Duodenal mucosa (tissue), 2 donors: Measurements from ENCODE around the gene NDUFB7.
"Not testable (repeated sequence)": the region's sequence is repeated elsewhere in the genome, so short reads cannot be mapped to it uniquely, and the experiment has no call there.

ENCODE experiments used
- H3K27ac ChIP-seq: one replicate; pipeline ENCODE4 v1.7.0; 2013; ENCODE audit warnings: low read depth, low read length
- H3K27me3 ChIP-seq, 2 donors: one replicate each; pipeline ENCODE4 v1.7.0; 2013; ENCODE audit warnings: low read length in 2 of 2, control low read depth in 1 of 2; ENCODE audit not compliant: insufficient read depth in 2 of 2, control insufficient read depth in 1 of 2
- H3K36me3 ChIP-seq, 2 donors: one replicate each; pipeline ENCODE4 v1.7.0; 2013; ENCODE audit warnings: low read length in 2 of 2, control low read depth in 1 of 2; ENCODE audit not compliant: insufficient read depth in 2 of 2, control insufficient read depth in 1 of 2
- H3K4me1 ChIP-seq, 2 donors: one replicate each; pipeline ENCODE4 v1.7.0; 2013; ENCODE audit warnings: low read length in 2 of 2, control low read depth in 1 of 2; ENCODE audit not compliant: insufficient read depth in 2 of 2, control insufficient read depth in 1 of 2
- H3K4me3 ChIP-seq, 2 donors: one replicate each; pipeline ENCODE4 v1.7.0; 2013; ENCODE audit warnings: low read length in 2 of 2, low read depth in 1 of 2
- H3K9ac ChIP-seq, 2 donors: one replicate each; pipeline ENCODE4 v1.7.0; 2013; ENCODE audit warnings: low read length in 2 of 2, low read depth in 1 of 2
- H3K9me3 ChIP-seq, 2 donors: one replicate each; pipeline ENCODE4 v1.7.0; 2013; ENCODE audit warnings: low read length in 2 of 2, control low read depth in 1 of 2; ENCODE audit not compliant: control insufficient read depth in 1 of 2

Gene NDUFB7

DNA sequence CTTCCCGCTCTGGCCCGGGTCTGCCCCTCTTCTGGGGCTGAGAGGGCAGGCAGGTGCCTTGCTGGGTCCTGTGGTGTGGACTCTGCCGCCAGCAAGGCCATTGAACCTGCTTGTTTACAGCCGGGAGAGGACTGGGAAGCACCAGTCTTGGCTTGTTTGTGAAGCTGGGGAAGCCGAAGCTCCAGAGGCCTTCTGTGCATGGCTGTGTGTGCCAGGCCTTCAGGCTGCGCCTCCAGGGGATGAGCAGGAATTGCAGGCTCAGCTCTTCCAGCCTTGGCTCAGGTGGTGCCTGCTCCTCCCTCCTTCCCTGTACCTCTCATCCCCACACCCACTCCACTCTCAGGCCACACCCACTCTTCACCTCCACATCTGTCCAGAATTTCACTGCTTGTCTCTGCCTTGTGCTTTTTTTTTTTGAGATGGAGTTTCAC, 17.5 kb downstream of the NDUFB7 start:
- no peaks in the 10 kb centered on the region for H3K27me3 ChIP-seq
- H3K36me3 ChIP-seq: peaks cover 0 to 8% of the 10 kb centered on the region in 2 donors
- peaks cover 22 to 30% of the 10 kb centered on the region in 2 donors for H3K4me1 ChIP-seq
- no peak overlapping the region for H3K9ac ChIP-seq
- H3K4me3 ChIP-seq: no peak overlapping the region
- H3K27ac ChIP-seq: no peak overlapping the region
- no peaks in the 10 kb centered on the region for H3K9me3 ChIP-seq

- Histone ChIP-seq H3K9me3 (no peaks in the 10 kb centered on the region), H3K4me3 (no peak overlapping the region), H3K27ac (no peak overlapping the region), H3K27me3 (no peaks in the 10 kb centered on the region), H3K4me1 (peaks cover 22 to 30% of the 10 kb centered on the region in 2 donors), H3K36me3 (peaks cover 0 to 10% of the 10 kb centered on the region in 2 donors), H3K9ac (no peak overlapping the region)
Observed at GRCh38 chr19:14553939-14554243, 18.0 kb downstream of the NDUFB7 start.

GRCh38 chr19:14553042-14553938, 18.6 kb downstream of the NDUFB7 start:
- no peaks in the 10 kb centered on the region for H3K27me3 ChIP-seq
- no peak overlapping the region for H3K9ac ChIP-seq
- H3K4me3 ChIP-seq: no peak overlapping the region
- H3K36me3 ChIP-seq: peaks cover 0 to 14% of the 10 kb centered on the region in 2 donors
- H3K9me3 ChIP-seq: no peaks in the 10 kb centered on the region
- H3K27ac ChIP-seq: no peak overlapping the region
- H3K4me1 ChIP-seq: peaks cover 22 to 30% of the 10 kb centered on the region in 2 donors

DNA sequence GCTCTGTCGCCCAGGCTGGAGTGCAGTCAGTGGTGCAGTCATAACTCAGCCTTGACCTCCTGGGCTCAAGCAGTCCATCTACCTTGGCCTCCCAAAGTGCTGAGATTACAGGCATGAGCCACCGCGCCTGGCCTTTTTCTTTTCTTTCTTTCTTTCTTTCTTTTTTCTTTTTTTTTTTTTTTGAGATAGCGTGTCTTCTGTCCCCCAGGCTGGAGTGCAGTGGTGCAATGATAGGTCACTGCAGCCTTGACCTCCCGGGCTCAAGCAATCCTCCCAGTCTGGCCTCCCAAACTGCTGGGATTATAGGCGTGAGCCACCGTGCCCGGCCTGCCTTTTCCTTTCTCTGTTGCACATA, 19.9 kb downstream of the NDUFB7 start:
- not testable (repeated sequence) for H3K9me3 ChIP-seq, H3K27me3 ChIP-seq, H3K4me3 ChIP-seq, H3K9ac ChIP-seq, H3K27ac ChIP-seq
- H3K4me1 ChIP-seq: peaks cover 22 to 30% of the 10 kb centered on the region in 2 donors
- peaks cover 0 to 14% of the 10 kb centered on the region in 2 donors for H3K36me3 ChIP-seq

- H3K9ac ChIP-seq: peak overlapping the region in 1 of 2 donors; percentile 37
- H3K9me3 ChIP-seq, H3K4me3 ChIP-seq, H3K27ac ChIP-seq, H3K27me3 ChIP-seq: not testable (repeated sequence)
- H3K4me1 ChIP-seq: peaks cover 20 to 25% of the 10 kb centered on the region in 2 donors
- peaks cover 0 to 14% of the 10 kb centered on the region in 2 donors for H3K36me3 ChIP-seq
Observed at GRCh38 chr19:14551134-14552005, 20.5 kb downstream of the NDUFB7 start.

- no peaks in the 10 kb centered on the region for H3K9me3 ChIP-seq
- H3K27me3 ChIP-seq: no peaks in the 10 kb centered on the region
- no peak overlapping the region for H3K4me3 ChIP-seq
- peaks cover 27 to 30% of the 10 kb centered on the region in 2 donors for H3K4me1 ChIP-seq
- H3K9ac ChIP-seq: no peak overlapping the region
- no peak overlapping the region for H3K27ac ChIP-seq
- H3K36me3 ChIP-seq: peaks cover 0 to 14% of the 10 kb centered on the region in 2 donors
Observed at GRCh38 chr19:14550201-14550754, 21.6 kb downstream of the NDUFB7 start.

- Histone ChIP-seq H3K9me3 (no peaks in the 10 kb centered on the region), H3K4me1 (peaks cover 20 to 28% of the 10 kb centered on the region in 2 donors), H3K4me3 (peak overlapping the region; percentile 26 to 54), H3K27me3 (no peaks in the 10 kb centered on the region), H3K36me3 (peaks cover 0 to 6% of the 10 kb centered on the region in 2 donors), H3K27ac (no peak overlapping the region), H3K9ac (peak overlapping the region in 1 of 2 donors; percentile 38)
Observed at GRCh38 chr19:14545716-14546082, 26.2 kb downstream of the NDUFB7 start.

- H3K27ac ChIP-seq: no peak overlapping the region
- H3K9me3 ChIP-seq: no peaks in the 10 kb centered on the region
- peaks cover 14 to 23% of the 10 kb centered on the region in 2 donors for H3K4me1 ChIP-seq
- peak overlapping the region in 1 of 2 donors; percentile 38 for H3K9ac ChIP-seq
- no peaks in the 10 kb centered on the region for H3K27me3 ChIP-seq
- H3K36me3 ChIP-seq: peaks cover 0 to 6% of the 10 kb centered on the region in 2 donors
- peak overlapping the region; percentile 26 to 54 for H3K4me3 ChIP-seq
Observed at GRCh38 chr19:14544977-14545715, 26.7 kb downstream of the NDUFB7 start.

- H3K9ac ChIP-seq: no peak overlapping the region
- H3K4me3 ChIP-seq: no peak overlapping the region
- peaks cover 12 to 19% of the 10 kb centered on the region in 2 donors for H3K4me1 ChIP-seq
- no peak overlapping the region for H3K27ac ChIP-seq
- no peaks in the 10 kb centered on the region for H3K9me3 ChIP-seq
- H3K27me3 ChIP-seq: no peaks in the 10 kb centered on the region
- peaks cover 0 to 8% of the 10 kb centered on the region in 2 donors for H3K36me3 ChIP-seq
Observed at GRCh38 chr19:14544047-14544446, 27.8 kb downstream of the NDUFB7 start.
